HEK293T (cell line): ENCODE data around the gene RASD2.

ENCODE experiments used
- CTCF ChIA-PET: fragments of 350-600 bp; formaldehyde crosslinking; extraction: SDS; loops from one replicate; lab custom pipeline; 2021; ENCODE audit warnings: antibody characterized with exemption, inconsistent platforms; lab: Yijun Ruan, JAX
- POLR2A ChIA-PET: fragments of 350-600 bp; formaldehyde crosslinking; extraction: SDS; loops from one replicate; lab custom pipeline; 2020; ENCODE audit warnings: antibody characterized with exemption, inconsistent platforms; lab: Yijun Ruan, JAX
- DNase-seq: peaks from one replicate; pipeline ENCODE4 v3.0.0; 2012; ENCODE audit warnings: mixed read lengths; ENCODE audit errors: extremely low spot score
- ARNT ChIP-seq: fragments of 450-650 bp; IDR thresholded peaks from 2 replicates; pipeline ENCODE4 v1.6.1; 2017; ENCODE audit warnings: mild to moderate bottlenecking
- BHLHE40 ChIP-seq: fragments of 450-650 bp; IDR thresholded peaks from 2 replicates; pipeline ENCODE4 v1.6.1; 2016; ENCODE audit warnings: mild to moderate bottlenecking, moderate library complexity, borderline replicate concordance
- CTBP1 ChIP-seq: fragments of 450-650 bp; IDR thresholded peaks from 2 replicates; pipeline ENCODE4 v1.6.1; 2016; ENCODE audit warnings: borderline replicate concordance
- ELF4 ChIP-seq: fragments of 450-650 bp; IDR thresholded peaks from 2 replicates; pipeline ENCODE4 v1.6.1; 2017; ENCODE audit warnings: antibody characterized with exemption
- FOXA1 ChIP-seq: fragments of 450-650 bp; IDR thresholded peaks from 2 replicates; pipeline ENCODE4 v1.6.1; 2016; ENCODE audit warnings: mild to moderate bottlenecking
- FOXK2 ChIP-seq: fragments of 450-650 bp; IDR thresholded peaks from 2 replicates; pipeline ENCODE4 v1.6.1; 2016; ENCODE audit warnings: mild to moderate bottlenecking
- FOXM1 ChIP-seq: fragments of 450-650 bp; IDR thresholded peaks from 2 replicates; pipeline ENCODE4 v1.6.1; 2017; ENCODE audit warnings: mild to moderate bottlenecking, borderline replicate concordance
- HDGF ChIP-seq: fragments of 450-650 bp; IDR thresholded peaks from 2 replicates; pipeline ENCODE4 v1.6.1; 2017; ENCODE audit warnings: antibody characterized with exemption, borderline replicate concordance
- L3MBTL2 ChIP-seq: fragments of 450-650 bp; conservative IDR thresholded peaks from 2 replicates; pipeline ENCODE4 v1.6.1; 2016; ENCODE audit warnings: mild to moderate bottlenecking
- LEF1 ChIP-seq: fragments of 450-650 bp; IDR thresholded peaks from 2 replicates; pipeline ENCODE4 v1.6.1; 2017; ENCODE audit warnings: mild to moderate bottlenecking, borderline replicate concordance
- NFRKB ChIP-seq: fragments of 450-650 bp; IDR thresholded peaks from 2 replicates; pipeline ENCODE4 v1.6.1; 2016; ENCODE audit warnings: mild to moderate bottlenecking, moderate library complexity
- SP1 ChIP-seq: fragments of 450-650 bp; IDR thresholded peaks from 2 replicates; pipeline ENCODE4 v1.6.1; 2017
- SUZ12 ChIP-seq: fragments of 450-650 bp; IDR thresholded peaks from 2 replicates; pipeline ENCODE4 v1.6.1; 2016; ENCODE audit warnings: mild to moderate bottlenecking
- TARDBP ChIP-seq: fragments of 450-650 bp; IDR thresholded peaks from 2 replicates; pipeline ENCODE4 v1.6.1; 2016
- ZNF384 ChIP-seq: fragments of 450-650 bp; IDR thresholded peaks from 2 replicates; pipeline ENCODE4 v1.6.1; 2016
- TF ChIP-seq, protein P1 (sequence below): fragments of 450-650 bp; IDR thresholded peaks from 2 replicates; pipeline ENCODE4 v1.6.1; 2016

Gene RASD2

GRCh38 chr22:35592418-35592967 is 51.9 kb downstream of the RASD2 start:
- no peak for TF ChIP-seq FOXM1
- no peak for TF ChIP-seq TARDBP
- TF ChIP-seq SUZ12 = no peak
- no peak for TF ChIP-seq LEF1
- no peak for TF ChIP-seq FOXK2
- no peak for TF ChIP-seq ZNF384
- TF ChIP-seq HDGF = no peak
- no peak for TF ChIP-seq BHLHE40
- TF ChIP-seq, protein P1, sequence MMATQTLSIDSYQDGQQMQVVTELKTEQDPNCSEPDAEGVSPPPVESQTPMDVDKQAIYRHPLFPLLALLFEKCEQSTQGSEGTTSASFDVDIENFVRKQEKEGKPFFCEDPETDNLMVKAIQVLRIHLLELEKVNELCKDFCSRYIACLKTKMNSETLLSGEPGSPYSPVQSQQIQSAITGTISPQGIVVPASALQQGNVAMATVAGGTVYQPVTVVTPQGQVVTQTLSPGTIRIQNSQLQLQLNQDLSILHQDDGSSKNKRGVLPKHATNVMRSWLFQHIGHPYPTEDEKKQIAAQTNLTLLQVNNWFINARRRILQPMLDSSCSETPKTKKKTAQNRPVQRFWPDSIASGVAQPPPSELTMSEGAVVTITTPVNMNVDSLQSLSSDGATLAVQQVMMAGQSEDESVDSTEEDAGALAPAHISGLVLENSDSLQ = no peak
- no peak for TF ChIP-seq L3MBTL2
- TF ChIP-seq SP1 = no peak
- TF ChIP-seq NFRKB = no peak
- no peak for TF ChIP-seq ARNT
- TF ChIP-seq ELF4 = no peak
- TF ChIP-seq FOXA1 = no peak
- no peak for TF ChIP-seq CTBP1
- DNase-seq = no peak
- ChIA-PET POLR2A (no interaction called here), CTCF (no interaction called here)

DNA sequence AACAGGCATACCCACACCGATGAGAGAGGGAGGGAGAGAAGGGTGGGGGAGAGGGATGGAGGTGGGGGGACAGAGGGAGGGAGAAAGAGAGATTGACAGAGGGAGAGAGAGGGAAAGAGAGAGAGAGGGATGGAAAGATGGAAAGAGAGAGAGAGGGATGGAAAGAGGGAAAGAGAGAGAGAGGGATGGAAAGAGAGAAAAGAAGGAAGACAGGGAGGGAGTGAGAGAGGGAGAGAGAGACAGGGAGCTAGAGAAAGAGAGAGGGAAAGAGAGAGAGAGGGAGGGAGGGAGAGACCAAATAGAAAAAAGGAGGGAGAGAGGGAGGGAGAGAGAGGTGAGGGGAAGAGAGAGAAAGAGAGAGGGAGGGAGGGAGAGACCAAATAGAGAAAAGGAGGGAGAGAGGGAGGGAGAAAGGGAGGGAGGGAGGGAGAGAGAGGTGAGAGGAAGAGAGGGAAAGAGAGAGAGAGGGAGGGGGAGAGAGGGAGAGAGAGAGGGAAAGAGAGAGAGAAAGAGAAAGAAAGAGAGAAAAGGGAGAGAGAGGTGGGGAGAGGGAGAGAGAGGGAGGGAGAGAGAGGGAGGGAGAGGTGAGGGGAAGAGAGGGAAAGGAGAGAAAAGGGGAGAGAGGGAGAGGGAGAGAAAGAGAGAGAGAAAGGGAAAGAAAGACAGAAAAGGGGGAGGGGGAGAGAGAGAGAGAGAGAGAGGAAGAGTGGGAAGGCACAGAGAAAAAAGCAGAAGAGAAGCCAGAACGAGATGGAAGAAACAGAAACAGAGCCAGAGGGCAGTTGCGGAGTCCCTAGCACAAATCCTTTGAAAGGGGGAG is 52.6 kb downstream of the RASD2 start:
- ChIA-PET CTCF (no interaction called here), POLR2A (no interaction called here)
- no peak for TF ChIP-seq BHLHE40
- TF ChIP-seq HDGF = no peak
- TF ChIP-seq FOXA1 = no peak
- TF ChIP-seq CTBP1 = no peak
- no peak for TF ChIP-seq ZNF384
- no peak for TF ChIP-seq SP1
- no peak for TF ChIP-seq FOXM1
- no peak for TF ChIP-seq L3MBTL2
- no peak for TF ChIP-seq FOXK2
- TF ChIP-seq, protein P1 = no peak
- no peak for TF ChIP-seq NFRKB
- no peak for TF ChIP-seq SUZ12
- no peak for TF ChIP-seq ELF4
- DNase-seq = no peak

GRCh38 chr22:35593891-35594470 is 53.4 kb downstream of the RASD2 start:
- ChIA-PET CTCF (no interaction called here), POLR2A (no interaction called here)
- DNase-seq = no peak
- TF ChIP-seq ZNF384 (no peak), FOXK2 (no peak), FOXA1 (no peak), TARDBP (no peak), NFRKB (no peak), FOXM1 (no peak)

- CTCF ChIA-PET = no interaction called here
- POLR2A ChIA-PET = no interaction called here
- DNase-seq = no peak
- TF ChIP-seq LEF1 (no peak), L3MBTL2 (no peak), NFRKB (no peak), FOXA1 (no peak), FOXM1 (no peak), ELF4 (no peak), FOXK2 (no peak), SUZ12 (no peak), SP1 (no peak), ZNF384 (no peak), BHLHE40 (no peak), HDGF (no peak), ARNT (no peak), TARDBP (no peak), CTBP1 (no peak)
- TF ChIP-seq, protein P1 = no peak
Observed at GRCh38 chr22:35594686-35595085, 54.1 kb downstream of the RASD2 start.

DNA sequence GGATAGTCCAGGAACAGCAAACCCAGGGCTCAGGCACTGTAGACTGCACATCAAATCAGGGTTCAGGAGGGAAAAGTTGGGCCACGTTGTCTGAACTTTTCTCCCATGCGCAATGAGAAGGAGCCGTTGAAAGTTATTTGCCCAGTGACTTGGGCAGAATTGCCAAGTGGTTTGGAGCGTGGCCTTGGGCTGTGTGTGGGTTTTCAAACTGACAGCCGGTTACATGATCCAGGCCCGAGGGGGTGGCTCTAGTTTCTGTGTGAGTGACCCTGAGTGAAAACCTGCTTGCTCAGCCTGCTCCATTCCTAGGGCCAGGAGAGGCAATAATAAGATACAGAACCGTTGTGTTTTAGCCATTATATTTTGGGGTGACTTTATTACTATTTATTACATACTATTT is 56.2 kb downstream of the RASD2 start:
- CTCF ChIA-PET = no interaction called here
- DNase-seq = no peak

More for the DNA sequence above, 56.2 kb downstream of the RASD2 start:
- POLR2A ChIA-PET = no interaction called here
- TF ChIP-seq CTBP1 (no peak), ARNT (no peak), ZNF384 (no peak), FOXA1 (no peak), ELF4 (no peak), SUZ12 (no peak), LEF1 (no peak), NFRKB (no peak), SP1 (no peak), BHLHE40 (no peak), FOXM1 (no peak), HDGF (no peak)
- TF ChIP-seq, protein P1 = no peak
